LNCaP clone FGC (cell line): ENCODE data around the gene GDPD4.

Experiments used
- DNase-seq: peaks from one replicate; pipeline ENCODE4 v3.0.0-alpha.2; 2011; ENCODE audit warnings: low read depth
- H3K4me3 ChIP-seq: 2 replicates; pipeline ENCODE4 v1.5.1; 2011; ENCODE audit warnings: mild to moderate bottlenecking, low read depth, low read length, control low read depth
- CTCF ChIP-seq: IDR thresholded peaks from 2 replicates; pipeline ENCODE4 v1.5.1; 2012; ENCODE audit warnings: mild to moderate bottlenecking; ENCODE audit not compliant: control insufficient read depth, insufficient read depth; ENCODE audit errors: extremely low read depth

The GDPD4 gene

DNA sequence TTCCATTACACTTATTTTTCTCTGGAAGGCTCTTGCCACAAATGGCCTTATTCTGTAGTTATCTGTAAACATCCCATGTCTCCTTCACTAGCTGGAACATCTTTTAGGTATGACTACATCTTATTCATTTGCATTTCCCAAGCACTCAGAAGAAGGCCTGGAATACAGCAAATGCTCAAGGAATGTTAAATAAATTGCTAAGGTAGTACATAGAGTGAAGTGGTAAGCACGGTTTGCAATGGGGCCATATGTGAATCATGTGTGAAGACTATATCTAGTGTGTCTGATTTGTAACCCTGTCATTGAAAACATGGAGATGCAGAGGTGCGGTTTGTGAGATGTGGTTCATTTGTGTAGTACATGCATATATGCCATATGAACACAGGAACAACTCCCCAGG lies 33.5 kb downstream of the GDPD4 start:
- H3K4me3 ChIP-seq = no peak overlapping the region
- TF ChIP-seq CTCF = no peak

GRCh38 chr11:77266766-77267165 lies 34.7 kb downstream of the GDPD4 start:
- no peak for DNase-seq
- no peak for TF ChIP-seq CTCF
- H3K4me3 ChIP-seq = no peak overlapping the region

More for the DNA sequence above, 33.5 kb downstream of the GDPD4 start:
- DNase-seq = no peak

DNA sequence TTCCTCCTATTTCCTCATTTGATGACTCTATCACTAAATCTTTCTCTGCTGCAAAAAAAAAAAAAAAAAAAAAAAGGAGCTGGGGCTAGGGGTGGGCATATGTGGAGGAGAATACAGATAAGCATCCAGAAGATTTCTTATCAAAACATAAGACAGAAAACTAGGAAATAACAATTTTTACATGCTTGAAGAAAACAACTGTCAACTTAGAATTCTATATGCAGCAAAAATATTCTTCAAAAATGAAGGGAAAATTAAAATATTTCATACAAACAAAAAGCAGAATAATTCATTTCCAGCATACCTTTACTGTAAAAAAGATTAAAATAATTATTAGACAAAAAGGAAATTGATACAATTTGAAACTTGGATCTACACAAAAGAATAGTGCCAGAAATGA lies 38.7 kb downstream of the GDPD4 start:
- TF ChIP-seq CTCF = no peak
- H3K4me3 ChIP-seq = no peak overlapping the region
- no peak for DNase-seq

GRCh38 chr11:77259641-77260040 lies 41.8 kb downstream of the GDPD4 start:
- DNase-seq = no peak
- TF ChIP-seq CTCF = no peak
- H3K4me3 ChIP-seq = no peak overlapping the region

GRCh38 chr11:77253690-77254089 lies 47.8 kb downstream of the GDPD4 start:
- DNase-seq = no peak
- H3K4me3 ChIP-seq = no peak overlapping the region
- TF ChIP-seq CTCF = no peak

GRCh38 chr11:77252555-77253270 lies 48.8 kb downstream of the GDPD4 start:
- DNase-seq = peak; percentile 59
- no peak for TF ChIP-seq CTCF
- no peak overlapping the region for H3K4me3 ChIP-seq
